22Rv1 (cell line): Measurements from ENCODE around the gene KCNH1.

ENCODE experiments used
- H3K27ac ChIP-seq: fragments of 450-650 bp; 2 replicates; pipeline ENCODE4 v1.5.1; 2017
- ZFX ChIP-seq: fragments of 450-650 bp; IDR thresholded peaks from 2 replicates; pipeline ENCODE4 v1.6.1; 2017; ENCODE audit warnings: antibody characterized with exemption, borderline replicate concordance
- TF ChIP-seq, protein P1 (sequence below): fragments of 450-650 bp; IDR thresholded peaks from 2 replicates; pipeline ENCODE4 v1.5.1; 2017; ENCODE audit warnings: mild to moderate bottlenecking

The KCNH1 gene

DNA sequence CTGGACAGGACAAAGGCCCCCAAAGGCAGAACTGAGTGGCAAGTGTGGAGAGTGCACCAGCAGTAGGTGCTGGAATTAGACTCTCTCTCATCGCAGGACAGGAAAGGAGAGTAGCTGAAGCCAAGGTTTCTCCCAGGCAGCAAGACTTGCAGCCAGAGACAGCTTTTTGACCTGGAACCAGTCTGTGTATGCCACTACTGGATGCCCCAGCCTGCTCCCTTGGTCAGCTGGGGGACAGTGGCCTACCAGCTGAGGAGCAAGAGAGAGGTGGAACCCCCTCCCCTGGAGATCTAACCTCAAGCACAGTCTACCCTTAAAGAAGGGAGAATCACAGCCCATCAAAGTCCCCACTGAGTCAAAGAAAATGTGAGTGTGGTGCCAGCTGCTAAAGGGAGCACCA lies 375.7 kb downstream of the KCNH1 start:
- TF ChIP-seq, protein P1, sequence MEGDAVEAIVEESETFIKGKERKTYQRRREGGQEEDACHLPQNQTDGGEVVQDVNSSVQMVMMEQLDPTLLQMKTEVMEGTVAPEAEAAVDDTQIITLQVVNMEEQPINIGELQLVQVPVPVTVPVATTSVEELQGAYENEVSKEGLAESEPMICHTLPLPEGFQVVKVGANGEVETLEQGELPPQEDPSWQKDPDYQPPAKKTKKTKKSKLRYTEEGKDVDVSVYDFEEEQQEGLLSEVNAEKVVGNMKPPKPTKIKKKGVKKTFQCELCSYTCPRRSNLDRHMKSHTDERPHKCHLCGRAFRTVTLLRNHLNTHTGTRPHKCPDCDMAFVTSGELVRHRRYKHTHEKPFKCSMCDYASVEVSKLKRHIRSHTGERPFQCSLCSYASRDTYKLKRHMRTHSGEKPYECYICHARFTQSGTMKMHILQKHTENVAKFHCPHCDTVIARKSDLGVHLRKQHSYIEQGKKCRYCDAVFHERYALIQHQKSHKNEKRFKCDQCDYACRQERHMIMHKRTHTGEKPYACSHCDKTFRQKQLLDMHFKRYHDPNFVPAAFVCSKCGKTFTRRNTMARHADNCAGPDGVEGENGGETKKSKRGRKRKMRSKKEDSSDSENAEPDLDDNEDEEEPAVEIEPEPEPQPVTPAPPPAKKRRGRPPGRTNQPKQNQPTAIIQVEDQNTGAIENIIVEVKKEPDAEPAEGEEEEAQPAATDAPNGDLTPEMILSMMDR: no peak
- no peak for TF ChIP-seq ZFX
- no peak overlapping the region for H3K27ac ChIP-seq

- no peak for TF ChIP-seq ZFX
- TF ChIP-seq, protein P1: no peak
These were observed 376.3 kb downstream of the KCNH1 start for GRCh38 chr1:210757677-210758076.

GRCh38 chr1:210755991-210756659 lies 377.8 kb downstream of the KCNH1 start:
- no peak for TF ChIP-seq ZFX
- TF ChIP-seq, protein P1: no peak
- no peak overlapping the region for H3K27ac ChIP-seq

More at GRCh38 chr1:210757677-210758076, 376.3 kb downstream of the KCNH1 start:
- H3K27ac ChIP-seq: no peak overlapping the region

GRCh38 chr1:210754878-210755665 lies 378.9 kb downstream of the KCNH1 start:
- H3K27ac ChIP-seq: no peak overlapping the region
- TF ChIP-seq ZFX: no peak
- TF ChIP-seq, protein P1: no peak

DNA sequence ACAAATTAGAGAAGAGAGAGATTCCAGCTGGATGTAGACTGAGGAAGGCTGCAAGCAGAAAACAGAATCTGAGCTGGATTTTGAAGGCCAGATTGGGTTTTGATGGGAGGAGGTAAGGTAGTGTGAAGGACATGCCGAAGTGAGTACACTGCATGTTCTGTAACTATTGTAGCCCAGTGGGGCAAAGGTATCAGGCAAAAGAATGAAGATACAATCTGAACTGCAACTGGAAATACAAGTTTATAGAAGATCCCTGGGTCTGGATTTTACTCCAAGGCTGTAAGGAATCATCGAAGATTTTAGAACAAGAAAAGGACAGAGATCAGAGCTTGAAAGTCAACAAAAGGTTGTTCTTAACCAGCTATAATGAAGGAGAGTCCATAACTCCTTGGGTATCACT lies 382.0 kb downstream of the KCNH1 start:
- H3K27ac ChIP-seq: no peak overlapping the region
- TF ChIP-seq, protein P1: no peak
- TF ChIP-seq ZFX: no peak

GRCh38 chr1:210750468-210750867 lies 383.5 kb downstream of the KCNH1 start:
- no peak overlapping the region for H3K27ac ChIP-seq
- TF ChIP-seq ZFX: no peak
- TF ChIP-seq, protein P1: no peak

DNA sequence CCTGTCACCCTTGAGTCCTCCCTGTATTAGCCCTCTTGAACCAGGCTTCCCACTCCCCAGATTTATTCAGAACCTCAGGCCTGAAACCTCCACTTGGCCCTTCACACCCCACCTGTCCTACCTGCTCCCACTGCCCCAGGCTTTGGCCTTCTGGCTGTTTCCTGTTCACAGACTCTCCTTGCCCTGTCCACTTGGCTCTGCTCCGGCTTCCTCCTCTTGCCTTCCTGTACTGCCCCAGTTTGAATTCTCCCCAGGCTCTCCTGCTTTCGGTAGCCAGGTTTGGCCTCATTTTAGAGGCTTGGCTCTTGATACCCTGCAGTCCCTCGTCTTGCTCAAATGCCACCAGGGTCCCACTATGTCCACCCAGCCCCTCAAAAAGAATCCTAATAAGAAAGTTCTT lies 385.2 kb downstream of the KCNH1 start:
- TF ChIP-seq ZFX: no peak
- TF ChIP-seq, protein P1: no peak
- no peak overlapping the region for H3K27ac ChIP-seq
